ES-I3 (cell line): ENCODE data around the gene EBLN1.

Experiments used
- H3K36me3 ChIP-seq: 2 replicates; pipeline ENCODE4 v1.6.1; 2013; ENCODE audit warnings: mild to moderate bottlenecking, low read length, control low read depth, moderate library complexity; ENCODE audit not compliant: insufficient read depth
- H3K4me1 ChIP-seq: 2 replicates; pipeline ENCODE4 v1.6.1; 2013; ENCODE audit warnings: mild to moderate bottlenecking, control low read depth, low read length; ENCODE audit not compliant: insufficient read depth
- H3K9ac ChIP-seq: 2 replicates; pipeline ENCODE4 v1.6.1; 2013; ENCODE audit warnings: low read depth, mild to moderate bottlenecking, low read length, moderate library complexity
- H3K9me3 ChIP-seq: 2 replicates; pipeline ENCODE4 v1.6.1; 2013; ENCODE audit warnings: mild to moderate bottlenecking, low read length, moderate library complexity; ENCODE audit not compliant: control insufficient read depth, insufficient read depth

EBLN1 gene

DNA sequence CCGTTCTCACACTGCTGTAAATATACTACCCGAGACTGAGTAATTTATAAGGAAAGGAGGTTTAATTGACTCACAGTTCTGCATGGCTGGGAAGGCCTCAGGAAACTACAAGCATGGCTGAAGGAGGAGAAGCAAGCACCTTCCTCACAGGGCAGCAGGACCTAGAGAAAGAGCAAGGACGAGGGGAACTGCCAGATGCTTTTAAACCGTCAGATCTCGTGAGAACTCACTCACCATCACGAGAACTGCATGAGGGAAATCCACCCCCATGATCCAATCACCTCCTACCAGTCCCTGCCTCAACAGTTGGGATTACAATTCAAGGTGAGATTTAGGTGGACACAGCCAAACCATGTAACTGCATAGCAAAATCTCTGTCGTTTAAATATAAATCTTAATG, at the start of gene EBLN1:
Gene EBLN1 (minus strand): TSS at position 174 of the 400 bp plus-strand sequence. CDS start 8,032 bp downstream, outside the sequence.
- no peaks in the 10 kb centered on the region for H3K4me1 ChIP-seq
- no peaks in the 10 kb centered on the region for H3K36me3 ChIP-seq
- H3K9ac ChIP-seq, result no peak within 1 kb of the TSS
- no peaks in the 10 kb centered on the region for H3K9me3 ChIP-seq

DNA sequence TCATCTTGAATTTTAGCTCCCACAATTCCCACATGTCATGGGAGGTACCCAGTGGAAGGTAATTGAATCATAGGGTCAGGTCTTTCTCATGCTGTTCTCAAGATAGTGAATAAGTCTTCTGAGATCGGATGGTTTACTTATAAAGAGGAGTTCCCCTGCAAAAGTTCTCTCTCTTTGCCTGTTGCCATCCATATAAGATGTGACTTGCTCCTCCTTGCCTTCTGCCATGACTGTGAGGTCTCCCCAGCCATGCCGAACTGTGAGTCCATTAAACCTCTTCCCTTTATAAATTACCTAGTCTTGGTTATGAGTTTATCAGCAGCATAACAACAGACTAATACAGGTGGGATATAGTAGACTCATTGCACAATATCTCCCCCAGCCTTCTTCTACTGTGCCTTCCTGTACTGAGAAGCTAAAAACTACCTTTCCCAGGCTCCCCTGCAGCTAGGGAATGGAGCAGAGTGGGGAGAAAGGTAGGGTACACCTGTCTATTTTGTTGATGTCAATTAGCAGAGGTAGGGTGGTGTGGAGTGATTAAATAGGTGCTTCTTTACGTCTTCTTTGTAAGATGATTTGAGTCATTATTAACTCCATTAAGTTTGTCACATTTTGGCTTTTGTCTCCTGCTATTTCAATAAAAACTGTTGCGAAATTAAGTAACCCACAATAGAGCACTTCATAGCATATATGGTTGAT, 48.2 kb upstream of the EBLN1 start:
- no peak overlapping the region for H3K9ac ChIP-seq
- H3K4me1 ChIP-seq, result no peaks in the 10 kb centered on the region
- no peaks in the 10 kb centered on the region for H3K36me3 ChIP-seq
- H3K9me3 ChIP-seq, result no peaks in the 10 kb centered on the region

DNA sequence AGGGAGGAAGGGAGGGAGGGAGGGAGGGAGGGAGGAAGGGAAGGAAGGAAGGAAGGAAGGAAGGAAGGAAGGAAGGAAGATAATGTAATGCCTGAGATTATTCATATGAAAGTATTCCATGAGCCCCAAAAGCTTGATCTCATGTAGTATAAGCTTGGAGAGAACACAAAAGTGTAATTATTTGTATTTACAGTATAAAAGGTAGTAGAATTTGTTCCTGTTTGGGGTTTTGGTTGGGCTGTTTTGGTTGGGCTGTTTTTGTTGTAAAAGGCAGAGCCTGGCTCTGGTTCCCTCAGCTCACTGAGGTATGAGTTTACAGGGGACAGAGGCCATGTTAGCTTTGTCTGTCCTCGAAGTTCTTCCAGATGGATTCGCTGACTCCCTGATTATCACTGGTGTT, 45.3 kb upstream of the EBLN1 start:
- H3K9me3 ChIP-seq, result no peaks in the 10 kb centered on the region
- H3K36me3 ChIP-seq, result no peaks in the 10 kb centered on the region

DNA sequence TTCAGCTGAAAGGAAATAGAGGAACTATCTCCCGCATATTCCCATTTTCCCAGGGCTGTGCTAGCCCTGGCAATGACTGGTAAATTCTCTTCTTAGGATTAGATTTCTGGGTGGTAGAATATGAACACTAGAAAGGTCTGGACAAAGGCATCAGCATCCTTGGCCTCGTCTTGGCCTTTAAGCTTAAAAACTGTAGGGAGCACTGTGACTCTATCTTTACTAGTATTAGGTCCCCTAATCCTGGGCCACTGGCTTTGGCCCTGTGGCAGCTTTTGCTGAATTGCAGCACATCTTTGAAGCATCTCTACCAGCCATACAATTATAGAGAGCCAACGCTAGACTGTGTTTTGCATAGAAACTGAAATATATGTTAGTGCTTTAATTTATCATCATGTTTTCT, 41.5 kb upstream of the EBLN1 start:
- Histone ChIP-seq H3K9ac (no peak overlapping the region), H3K4me1 (no peaks in the 10 kb centered on the region), H3K36me3 (no peaks in the 10 kb centered on the region), H3K9me3 (no peaks in the 10 kb centered on the region)

More for the DNA sequence above, 45.3 kb upstream of the EBLN1 start:
- Histone ChIP-seq H3K9ac (no peak overlapping the region), H3K4me1 (no peaks in the 10 kb centered on the region)

DNA sequence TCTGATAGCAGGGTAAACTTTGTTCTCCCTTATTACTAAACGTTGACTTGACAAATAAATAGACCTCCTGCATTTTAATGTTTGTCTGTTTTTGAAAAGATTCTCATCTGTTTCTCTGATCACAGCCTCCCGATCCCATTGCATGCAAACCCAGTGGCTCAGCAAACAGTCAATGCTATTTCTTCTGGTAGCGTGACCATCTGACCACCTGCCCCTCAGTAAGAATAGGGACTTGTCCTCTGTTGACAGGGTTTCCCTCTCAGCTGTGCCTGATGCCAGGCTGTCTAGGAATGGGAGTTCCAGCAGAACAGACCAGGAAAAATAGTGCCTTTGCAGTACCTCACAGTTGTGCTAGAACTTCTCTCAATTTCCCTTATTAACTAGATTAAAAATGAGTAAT, 40.7 kb upstream of the EBLN1 start:
- Histone ChIP-seq H3K9me3 (no peaks in the 10 kb centered on the region), H3K36me3 (no peaks in the 10 kb centered on the region), H3K9ac (no peak overlapping the region), H3K4me1 (no peaks in the 10 kb centered on the region)

DNA sequence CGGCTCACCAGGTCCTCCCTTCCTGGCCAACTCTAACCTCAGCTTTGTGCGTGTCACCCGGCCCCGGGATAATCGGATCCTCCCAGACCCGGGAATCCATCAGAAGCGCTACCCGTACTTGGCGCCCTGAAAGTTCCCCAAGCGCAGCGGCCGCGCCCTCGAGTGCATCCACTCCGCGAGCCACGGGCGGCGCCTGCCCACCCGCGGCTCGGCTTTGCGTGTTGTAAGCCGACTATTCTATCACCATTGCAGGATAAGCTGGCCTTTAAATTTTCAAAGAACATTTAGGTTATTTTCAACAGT, 35.7 kb upstream of the EBLN1 start:
- H3K9ac ChIP-seq, result peak overlapping the region; percentile 87; the same call in 1 of the 2 replicates
- no peaks in the 10 kb centered on the region for H3K9me3 ChIP-seq
- no peaks in the 10 kb centered on the region for H3K4me1 ChIP-seq
- no peaks in the 10 kb centered on the region for H3K36me3 ChIP-seq

DNA sequence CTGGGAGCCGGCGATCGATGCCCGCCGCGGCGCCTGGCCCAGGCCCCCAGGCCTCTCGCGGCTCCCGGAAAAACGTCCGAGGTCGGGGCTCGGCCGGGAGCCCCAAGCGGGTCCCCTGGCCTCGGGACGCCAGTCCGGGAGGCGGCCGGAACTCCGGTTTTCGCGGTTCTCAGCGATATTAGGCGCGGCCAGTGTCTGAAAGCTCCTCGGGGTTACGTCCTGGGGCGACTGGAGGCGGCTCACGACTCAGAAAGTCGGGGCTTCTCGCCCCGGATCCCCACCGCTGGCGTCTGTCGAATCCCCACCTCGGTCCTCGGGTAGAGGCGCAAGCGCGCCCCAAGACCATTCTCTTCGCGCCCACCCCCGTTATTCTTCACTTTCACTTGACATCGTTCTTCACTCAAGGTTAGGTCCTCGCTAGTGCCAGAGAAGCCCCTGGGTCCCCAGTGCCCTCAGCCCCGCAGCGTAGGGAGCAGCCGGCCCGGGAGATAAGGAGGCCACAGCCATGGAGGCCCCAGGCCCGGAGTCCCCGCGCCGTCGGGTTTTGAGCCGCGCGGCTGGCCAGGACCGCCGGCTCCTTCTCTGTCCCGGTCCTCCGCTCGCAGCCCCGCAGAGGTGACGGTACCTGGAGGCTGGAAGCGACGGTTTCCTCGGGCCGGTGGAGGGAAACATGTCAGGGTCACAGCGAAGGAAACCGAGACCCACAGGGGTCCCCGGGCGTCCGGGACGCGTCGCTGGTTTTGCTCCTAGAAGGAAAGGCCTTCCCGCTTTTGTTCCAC, 35.2 kb upstream of the EBLN1 start:
- Histone ChIP-seq H3K9ac (peak overlapping the region; percentile 87), H3K36me3 (no peaks in the 10 kb centered on the region), H3K9me3 (no peaks in the 10 kb centered on the region), H3K4me1 (no peaks in the 10 kb centered on the region)

DNA sequence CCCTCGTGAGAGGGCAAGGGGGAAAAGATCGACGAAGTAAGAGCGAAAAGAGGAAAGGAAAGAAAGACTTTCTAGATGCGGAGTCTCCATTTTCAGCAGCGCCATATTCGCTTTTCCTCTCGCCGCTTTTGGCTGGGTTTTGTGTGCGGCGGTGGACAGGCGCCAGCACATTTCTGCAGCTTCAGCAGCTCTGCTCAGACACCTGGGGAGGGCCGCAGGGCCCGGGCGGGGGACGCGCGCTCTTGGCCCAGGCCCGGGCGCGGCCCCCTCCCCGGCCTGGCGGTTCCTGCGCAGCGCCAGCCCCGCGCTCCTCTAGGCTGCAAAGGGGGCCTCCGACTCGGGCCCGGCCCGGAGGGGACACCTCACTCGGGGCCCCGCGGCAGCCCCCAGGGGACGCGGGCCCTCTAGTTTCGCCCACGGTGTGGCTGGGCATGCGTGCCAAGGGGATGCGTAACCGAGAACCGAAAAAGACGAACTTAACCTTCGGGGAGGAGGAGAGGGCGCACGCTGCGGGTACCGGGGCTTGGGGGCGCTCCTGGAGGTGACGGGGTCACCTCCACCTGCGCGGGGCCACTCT, 34.5 kb upstream of the EBLN1 start:
- no peaks in the 10 kb centered on the region for H3K4me1 ChIP-seq
- no peaks in the 10 kb centered on the region for H3K9me3 ChIP-seq
- H3K36me3 ChIP-seq, result no peaks in the 10 kb centered on the region
- peak overlapping the region; percentile 87 for H3K9ac ChIP-seq

DNA sequence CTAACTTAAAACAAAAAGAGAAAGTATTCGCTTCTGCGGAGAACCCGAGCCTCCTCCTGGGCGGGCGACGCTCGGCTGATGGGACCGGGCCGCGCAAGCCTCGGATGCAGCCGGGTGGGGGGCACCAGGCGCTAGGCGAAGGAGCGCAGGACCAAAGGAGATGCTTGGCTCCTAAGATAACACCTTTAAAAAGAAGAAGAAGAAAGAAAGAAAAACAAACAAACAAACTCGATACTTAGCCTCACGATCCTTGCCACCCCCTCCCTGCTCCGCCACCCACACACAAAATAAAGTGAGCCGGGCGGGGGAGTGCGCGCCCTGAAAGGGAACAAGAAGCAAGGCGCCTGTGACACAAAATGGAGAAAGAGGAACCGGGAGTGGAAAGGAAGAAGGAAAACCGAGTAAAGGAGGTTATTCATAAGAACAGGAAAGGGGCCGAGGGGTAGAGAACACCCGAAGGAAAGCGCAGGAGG, 34.0 kb upstream of the EBLN1 start:
- Histone ChIP-seq H3K9me3 (no peaks in the 10 kb centered on the region), H3K9ac (peak overlapping the region; percentile 87), H3K4me1 (no peaks in the 10 kb centered on the region), H3K36me3 (no peaks in the 10 kb centered on the region)

DNA sequence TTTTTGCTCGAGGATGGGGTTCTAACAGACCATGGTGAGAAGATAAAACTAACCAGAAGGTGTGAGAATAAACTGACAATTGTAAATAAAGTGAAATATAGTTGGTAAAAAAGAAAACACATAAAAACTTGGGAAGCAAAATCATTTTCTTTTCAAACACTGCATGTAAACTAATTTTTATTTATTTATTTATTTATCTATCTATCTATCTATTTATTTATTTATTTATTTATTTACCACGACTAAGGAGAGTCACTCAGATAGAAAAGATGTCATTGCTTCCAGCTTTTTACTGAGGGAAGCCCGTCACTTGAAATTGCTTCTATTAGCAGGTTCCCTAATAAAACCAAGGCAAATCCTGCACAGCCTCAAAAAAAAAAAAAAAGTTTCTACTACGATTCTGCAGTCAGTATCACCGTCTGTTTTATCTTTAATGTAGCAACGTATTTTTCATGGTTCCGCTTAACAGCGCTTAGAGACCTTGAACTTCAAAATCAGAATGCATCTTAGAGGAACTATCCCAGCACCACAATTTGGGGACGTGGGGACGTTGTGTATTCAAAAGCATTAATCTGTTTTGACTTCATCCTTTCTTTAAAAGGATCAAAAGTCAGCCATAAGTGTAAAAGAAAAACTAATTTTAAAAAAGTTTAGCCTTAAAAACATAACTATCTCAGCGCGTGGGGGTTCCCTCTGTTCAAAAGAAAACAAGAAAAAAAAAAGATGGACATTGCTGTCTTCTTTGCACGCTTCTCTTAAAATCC, 33.3 kb upstream of the EBLN1 start:
- no peaks in the 10 kb centered on the region for H3K36me3 ChIP-seq
- no peaks in the 10 kb centered on the region for H3K4me1 ChIP-seq
- no peaks in the 10 kb centered on the region for H3K9me3 ChIP-seq
- H3K9ac ChIP-seq, result peak overlapping the region; percentile 87; the same call in 1 of the 2 replicates

DNA sequence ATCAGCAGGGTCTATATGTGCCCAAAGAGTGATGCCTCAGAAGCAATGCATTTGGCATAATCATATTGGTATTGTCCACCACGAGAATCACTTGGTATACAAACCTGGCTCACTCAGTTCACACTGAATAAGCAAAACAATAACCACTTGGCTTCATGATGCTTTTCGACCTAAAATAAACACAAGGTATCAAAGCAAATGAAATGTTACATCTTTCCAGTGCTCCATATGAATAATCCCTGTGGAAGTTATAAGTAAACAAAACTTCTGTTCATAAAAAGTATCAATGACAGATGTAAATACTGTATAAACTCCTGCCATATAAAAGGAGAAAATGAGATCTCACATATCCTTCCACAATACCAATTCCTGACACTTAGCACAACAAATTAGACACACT, 29.8 kb upstream of the EBLN1 start:
- Histone ChIP-seq H3K4me1 (peaks cover 9% of the 10 kb centered on the region), H3K36me3 (no peaks in the 10 kb centered on the region), H3K9ac (no peak overlapping the region), H3K9me3 (no peaks in the 10 kb centered on the region)

DNA sequence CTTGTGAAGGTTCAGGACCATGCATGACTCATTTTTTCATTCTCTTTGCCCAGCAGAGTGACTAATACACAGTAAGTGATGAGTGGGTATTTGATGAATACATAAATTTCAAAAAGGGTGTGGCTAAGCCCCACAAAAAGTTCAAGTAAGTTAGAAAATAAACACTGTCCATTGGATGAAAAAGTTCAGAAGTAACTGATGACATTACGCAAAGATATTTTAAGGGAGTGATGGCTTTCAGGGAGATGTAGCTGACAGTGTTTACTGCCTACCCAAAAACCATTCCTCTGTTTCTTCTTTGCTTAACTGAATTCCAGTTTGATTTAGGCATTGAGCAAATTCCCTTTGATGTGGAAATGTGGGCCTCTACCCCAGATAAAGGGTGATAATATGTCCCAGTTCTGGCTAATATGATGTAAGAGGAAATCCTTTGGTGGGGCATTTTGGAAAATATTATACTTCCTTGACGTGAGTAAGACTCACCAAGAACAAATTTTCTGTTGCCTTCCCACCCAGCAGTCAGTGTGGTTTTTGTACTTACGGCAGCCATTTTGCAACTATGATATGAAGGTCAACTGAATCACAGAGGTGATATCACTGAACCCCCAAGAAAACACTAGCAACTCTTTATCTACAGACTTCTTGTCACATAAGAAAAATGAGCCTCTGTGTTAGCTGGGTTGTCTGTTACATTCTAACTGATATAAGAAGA, 29.0 kb upstream of the EBLN1 start:
- Histone ChIP-seq H3K4me1 (peaks cover 9% of the 10 kb centered on the region), H3K9me3 (no peaks in the 10 kb centered on the region), H3K36me3 (no peaks in the 10 kb centered on the region), H3K9ac (no peak overlapping the region)

DNA sequence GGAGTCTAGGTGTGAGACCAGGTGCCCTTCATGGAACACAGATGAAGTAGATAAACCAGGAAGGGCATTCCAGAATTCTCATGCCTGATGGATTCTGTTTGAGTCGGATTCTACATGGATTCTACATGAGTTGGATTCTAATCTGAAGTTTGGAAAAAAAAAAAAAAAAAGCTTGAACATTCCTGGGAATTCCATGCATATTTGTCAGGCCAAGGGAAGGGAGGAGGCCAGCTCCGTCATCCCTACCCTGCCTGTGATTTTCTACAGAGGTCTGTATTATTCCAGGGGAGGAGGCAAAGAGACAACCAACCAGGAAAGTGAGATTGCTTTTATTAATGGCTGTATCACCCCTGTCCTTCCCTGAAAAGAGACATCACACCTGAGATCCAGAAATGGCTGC, 27.8 kb upstream of the EBLN1 start:
- Histone ChIP-seq H3K36me3 (no peaks in the 10 kb centered on the region), H3K9me3 (no peaks in the 10 kb centered on the region; the same call in 1 of the 2 replicates), H3K9ac (no peak overlapping the region), H3K4me1 (peaks cover 9% of the 10 kb centered on the region)

DNA sequence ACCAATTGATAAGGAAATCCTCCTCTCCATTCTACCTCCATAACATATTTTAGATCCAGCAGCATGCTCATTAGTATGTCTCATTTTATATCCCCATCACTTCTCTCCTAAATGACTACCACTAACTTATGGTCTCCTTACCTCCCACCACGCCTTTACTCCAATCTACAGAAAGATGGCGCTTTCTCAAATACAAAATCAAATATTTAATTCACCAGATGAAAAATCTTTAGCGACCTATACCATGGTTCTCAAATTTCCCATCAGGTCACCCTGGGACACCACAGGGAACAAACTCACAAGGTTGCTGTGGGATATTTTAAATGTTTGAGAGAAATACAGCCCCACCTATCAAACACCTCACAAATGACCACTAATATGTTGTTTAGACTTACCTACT, 27.0 kb upstream of the EBLN1 start:
- Histone ChIP-seq H3K9me3 (no peaks in the 10 kb centered on the region; the same call in 1 of the 2 replicates), H3K4me1 (peaks cover 9% of the 10 kb centered on the region), H3K36me3 (no peaks in the 10 kb centered on the region), H3K9ac (no peak overlapping the region)
